ENCODE measurements around the gene EHBP1.

The EHBP1 gene

DNA sequence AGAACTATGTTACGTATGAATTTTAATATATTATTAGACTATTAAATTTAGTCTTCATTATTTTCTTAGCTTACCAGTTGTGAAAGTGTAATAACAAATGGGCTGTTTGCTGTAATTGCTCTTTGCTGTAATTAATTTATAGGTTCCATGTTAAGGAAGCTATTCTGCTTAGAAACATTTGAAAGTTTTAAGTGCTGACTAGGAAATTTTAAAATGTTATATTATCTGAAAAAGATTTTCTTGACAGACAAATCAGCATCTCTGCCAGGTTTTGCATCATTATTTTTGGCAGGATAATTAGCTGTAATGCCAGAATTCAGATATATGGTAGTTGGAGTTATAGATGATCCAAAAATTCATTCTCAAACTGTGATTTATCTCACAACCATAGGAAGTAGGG lies 387.3 kb downstream of the EHBP1 start:
- DNase-seq, result no peak

DNA sequence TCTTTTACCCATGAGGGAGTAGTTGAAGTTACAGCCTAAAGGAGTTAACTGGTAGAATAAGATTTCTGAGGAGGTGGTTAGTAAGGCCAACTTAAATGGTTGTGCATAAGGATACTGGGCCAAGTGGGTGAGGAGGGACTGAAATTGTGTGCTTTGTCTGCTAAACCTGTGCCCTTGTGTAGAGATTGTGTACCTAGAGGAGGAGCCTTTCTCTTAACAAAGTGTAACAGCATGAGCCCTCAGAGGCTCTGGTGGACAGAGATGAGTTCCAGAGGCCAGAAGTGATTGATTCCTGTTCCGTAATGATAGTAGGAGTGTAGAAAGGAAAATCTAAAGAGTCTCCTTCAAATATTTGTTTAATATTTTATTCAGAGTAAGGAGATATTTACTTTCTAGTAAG lies 388.0 kb downstream of the EHBP1 start:
- no peak for DNase-seq

Data from activated CD4-positive, alpha-beta T cell treated with anti-CD3 and anti-CD28 coated beads, Interleukin-10, Interleukin-2, amounts not matched to agents 100 ng/mL and 50 ng/mL, durations not matched to agents 16 hours and 8 hours (primary cell).